Mononuclear cell (primary cell): Measurements from ENCODE around the gene CASP7. TPM values are rescaled to one million over a fixed set of nuclear protein-coding genes. Genes with fewer than 3 reads are reported as not detected.
"Not testable (repeated sequence)": the region's sequence is repeated elsewhere in the genome, so short reads cannot be mapped to it uniquely, and the experiment has no call there.

Experiments
- H3K27me3 ChIP-seq: 2 replicates; pipeline ENCODE4 v1.6.0; 2011; ENCODE audit warnings: low read length, control low read depth; ENCODE audit not compliant: insufficient read depth
- H3K4me1 ChIP-seq: 2 replicates; pipeline ENCODE4 v1.5.1; 2011; ENCODE audit warnings: mild to moderate bottlenecking, low read length, control low read depth; ENCODE audit not compliant: insufficient read depth
- H3K4me3 ChIP-seq: 2 replicates; pipeline ENCODE4 v1.5.1; 2011; ENCODE audit warnings: mild to moderate bottlenecking, low read length, moderate library complexity
- H3K9me3 ChIP-seq: 2 replicates; pipeline ENCODE4 v1.5.1; 2011; ENCODE audit warnings: low read depth, mild to moderate bottlenecking, control low read depth, low read length
- total RNA-seq: library from RNA; depleted of rRNA; stranded (reverse); fragments of >200 nt; gene quantifications from one replicate; pipeline ENCODE4 v1.2.3, GENCODE V29; 2012

Gene CASP7
- total RNA-seq, 1 donor, result 21.3 TPM

DNA sequence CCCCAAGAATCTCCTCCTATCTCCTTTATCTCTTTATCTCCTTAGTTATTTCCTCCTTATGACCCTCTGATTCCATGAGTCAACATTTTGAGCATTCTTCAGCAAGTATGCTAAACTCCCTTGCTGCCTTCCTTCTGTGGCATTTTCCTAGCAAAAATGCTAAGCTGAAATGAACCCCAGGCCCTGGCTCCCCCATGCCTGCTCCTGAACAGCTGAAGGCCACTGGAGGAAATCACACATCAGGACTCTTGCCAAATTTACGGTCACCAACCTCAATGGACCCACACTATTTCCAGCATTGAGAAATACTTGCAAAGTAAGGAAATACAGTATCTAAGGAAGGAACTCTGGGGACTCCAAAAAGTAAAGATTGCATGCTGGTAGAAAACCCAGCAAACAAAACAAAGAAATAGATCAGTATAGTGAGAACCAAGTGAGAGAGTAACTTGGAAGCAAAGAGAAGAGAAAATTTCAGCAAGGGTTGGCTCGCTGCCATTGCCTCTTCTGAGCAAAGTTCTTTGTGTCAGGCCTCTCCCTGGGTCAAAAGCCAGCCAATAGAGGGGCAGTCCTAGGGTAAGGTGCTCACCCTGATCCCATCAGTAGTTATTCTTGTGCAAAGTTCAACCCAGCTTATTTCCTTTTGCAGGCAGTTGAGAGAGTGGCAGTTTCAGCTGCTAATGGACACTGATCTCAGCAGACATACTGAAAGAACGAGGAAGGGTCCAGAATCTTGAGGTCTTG, 66.7 kb downstream of the CASP7 start:
- no peaks in the 10 kb centered on the region for H3K9me3 ChIP-seq
- H3K27me3 ChIP-seq, result no peaks in the 10 kb centered on the region
- H3K4me3 ChIP-seq, result no peak overlapping the region
- H3K4me1 ChIP-seq, result no peaks in the 10 kb centered on the region

DNA sequence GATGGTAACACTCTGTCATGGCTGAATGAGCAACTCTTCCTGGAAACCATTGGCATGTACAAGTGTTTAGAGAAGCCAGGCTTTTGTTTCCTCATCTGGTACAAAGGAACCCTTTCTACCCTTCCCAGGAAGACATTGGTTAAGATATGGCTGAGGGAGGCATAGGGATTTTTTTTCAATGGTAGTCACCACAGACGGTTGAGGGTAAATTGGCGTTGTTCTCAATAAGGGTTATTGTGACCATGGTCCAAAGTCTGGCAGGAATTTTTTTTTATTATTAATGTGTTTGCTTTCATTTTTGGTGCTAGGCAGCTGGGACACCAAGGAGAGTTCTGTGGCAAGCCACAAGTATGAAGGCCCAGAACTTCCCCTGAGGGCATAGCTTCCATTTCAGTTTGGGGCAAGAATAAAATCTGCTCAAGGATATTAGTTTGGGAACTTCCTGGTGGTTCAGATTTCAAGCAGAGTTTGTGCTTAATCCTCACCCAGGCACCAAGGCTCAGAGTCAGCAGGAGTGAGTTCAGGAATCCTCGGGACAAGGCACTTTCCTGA, 71.5 kb downstream of the CASP7 start, which contains the start of gene PLEKHS1:
Gene PLEKHS1 (plus strand): TSS at position 502 of the 552 bp plus-strand sequence. CDS start 3,596 bp downstream, outside the sequence.
- no peaks in the 10 kb centered on the region for H3K9me3 ChIP-seq
- H3K27me3 ChIP-seq, result no peaks in the 10 kb centered on the region
- no peak within 1 kb of the TSS for H3K4me3 ChIP-seq
- no peaks in the 10 kb centered on the region for H3K4me1 ChIP-seq

DNA sequence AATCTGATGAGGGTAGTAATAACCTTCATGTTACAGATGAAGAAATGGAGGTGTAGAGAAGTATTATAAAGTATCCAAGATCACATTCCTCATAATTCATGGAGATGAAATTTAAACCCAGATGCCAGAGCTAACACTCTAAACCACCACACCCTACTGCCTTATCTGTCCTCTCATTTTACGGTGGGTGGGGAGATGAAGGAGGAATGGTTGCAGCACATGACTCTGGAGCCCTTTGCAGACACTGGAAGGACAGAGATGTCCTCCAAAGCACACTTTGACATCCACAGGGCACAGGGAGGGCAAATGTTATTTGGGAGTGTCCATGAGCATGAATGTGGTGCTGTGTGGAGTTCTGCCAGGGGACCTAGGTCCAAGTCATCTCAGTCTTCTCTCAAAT, 72.8 kb downstream of the CASP7 start:
- Histone ChIP-seq H3K9me3 (no peaks in the 10 kb centered on the region), H3K4me1 (no peaks in the 10 kb centered on the region), H3K27me3 (no peaks in the 10 kb centered on the region), H3K4me3 (no peak overlapping the region)

DNA sequence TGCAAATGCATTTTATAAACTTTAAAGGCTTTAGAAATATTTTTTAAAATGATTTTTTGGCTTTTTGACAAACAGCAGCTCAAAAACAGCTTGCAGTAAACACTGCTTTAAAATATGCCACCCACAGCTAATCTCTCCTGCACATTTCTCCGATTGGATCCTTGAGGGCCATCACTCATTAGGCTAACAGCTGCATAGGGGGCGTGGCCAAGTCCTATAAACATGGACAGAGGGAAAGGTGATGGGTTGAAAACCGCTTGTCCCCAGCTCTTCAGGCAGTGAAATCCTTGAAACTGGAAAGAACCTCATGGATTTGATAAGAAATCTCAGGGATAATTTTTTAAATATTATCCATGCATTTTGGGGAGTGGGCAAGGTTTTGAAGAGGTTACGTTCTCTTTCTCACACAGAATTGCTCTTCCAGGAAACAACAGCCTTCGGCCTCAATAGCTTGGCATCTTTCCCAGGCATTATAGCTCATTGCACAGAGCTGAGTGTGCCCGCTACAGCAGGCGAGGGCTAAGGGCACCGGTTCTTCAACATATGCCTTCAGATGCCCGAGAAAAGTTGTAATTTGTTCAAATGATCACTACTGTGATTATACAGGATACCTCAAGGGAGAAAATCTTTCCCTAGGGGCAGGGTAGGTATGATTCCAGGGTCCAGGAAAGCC, 73.4 kb downstream of the CASP7 start:
- H3K27me3 ChIP-seq, result no peaks in the 10 kb centered on the region

DNA sequence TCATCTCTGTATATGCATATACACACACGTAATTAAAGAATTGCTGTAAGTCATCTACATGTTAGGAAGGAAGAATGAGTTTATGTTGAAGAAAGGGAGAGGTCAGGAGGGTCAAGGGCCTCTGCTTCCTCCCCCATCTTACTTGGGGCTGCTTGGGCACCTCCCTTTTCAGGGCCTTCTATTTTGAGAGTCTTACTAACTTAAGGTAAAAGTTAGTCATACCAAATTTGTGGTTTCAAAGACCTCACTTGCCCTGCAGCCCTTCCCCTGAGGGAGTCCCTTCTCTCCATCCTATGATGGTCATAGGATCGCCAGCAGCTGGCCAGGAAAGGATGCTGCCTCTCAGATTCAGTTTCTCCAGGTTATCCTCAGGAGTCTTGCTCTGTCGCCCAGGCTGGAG, 74.4 kb downstream of the CASP7 start:
- Histone ChIP-seq H3K9me3 (no peaks in the 10 kb centered on the region), H3K4me3 (no peak overlapping the region), H3K4me1 (no peaks in the 10 kb centered on the region), H3K27me3 (no peaks in the 10 kb centered on the region)

More for the DNA sequence above, 73.4 kb downstream of the CASP7 start:
- Histone ChIP-seq H3K4me3 (no peak overlapping the region), H3K4me1 (no peaks in the 10 kb centered on the region), H3K9me3 (no peaks in the 10 kb centered on the region)

DNA sequence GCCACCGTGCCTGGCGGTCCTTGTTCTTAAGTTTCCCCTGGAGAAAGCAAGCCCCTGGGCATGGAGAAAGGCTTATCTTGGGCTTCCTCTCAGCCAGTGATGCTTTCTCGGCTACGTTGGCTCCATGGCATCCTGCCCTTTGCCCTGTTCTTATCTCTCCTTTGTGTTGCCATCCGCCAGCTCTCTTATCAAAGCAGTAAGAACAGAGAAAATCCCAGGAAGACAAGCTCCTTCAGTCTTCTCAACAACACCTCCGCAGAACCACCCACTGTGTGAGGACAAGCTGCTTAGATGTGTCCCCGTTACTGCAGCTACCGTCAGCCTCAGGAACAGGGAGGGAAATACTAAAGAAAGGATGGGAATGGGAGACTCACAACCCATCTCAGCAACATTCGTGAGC, 75.1 kb downstream of the CASP7 start:
- H3K4me3 ChIP-seq, result no peak overlapping the region
- H3K4me1 ChIP-seq, result no peaks in the 10 kb centered on the region
- H3K9me3 ChIP-seq, result no peaks in the 10 kb centered on the region
- H3K27me3 ChIP-seq, result no peaks in the 10 kb centered on the region

DNA sequence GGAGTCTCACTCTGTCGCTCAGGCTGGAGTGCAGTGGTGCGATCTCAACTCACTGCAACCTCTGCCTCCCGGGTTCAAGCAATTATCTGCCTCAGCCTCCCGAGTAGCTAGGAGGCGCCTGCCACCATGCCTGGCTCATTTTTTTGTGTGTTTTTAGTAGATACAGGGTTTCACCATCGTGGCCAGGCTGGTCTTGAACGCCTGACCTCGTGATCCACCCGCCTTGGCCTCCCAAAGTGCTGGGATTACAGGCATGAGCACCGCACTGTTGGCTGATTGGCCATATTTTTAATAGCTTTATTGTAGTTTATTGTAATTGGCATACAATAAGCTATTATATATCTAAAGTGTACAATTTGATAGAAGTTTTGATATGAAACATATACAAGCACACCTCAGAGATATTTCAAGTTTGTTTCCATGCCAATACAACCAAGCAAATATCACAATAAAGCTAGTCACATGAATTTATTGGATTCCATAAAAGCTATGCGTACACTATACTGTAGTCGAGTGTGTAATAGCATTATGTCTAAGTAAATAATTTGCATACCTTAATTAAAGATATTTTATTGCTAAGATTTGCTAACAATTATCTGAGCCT, 77.3 kb downstream of the CASP7 start:
- no peaks in the 10 kb centered on the region for H3K9me3 ChIP-seq
- peaks cover 3% of the 10 kb centered on the region for H3K27me3 ChIP-seq
- no peaks in the 10 kb centered on the region for H3K4me1 ChIP-seq
- H3K4me3 ChIP-seq, result no peak overlapping the region

DNA sequence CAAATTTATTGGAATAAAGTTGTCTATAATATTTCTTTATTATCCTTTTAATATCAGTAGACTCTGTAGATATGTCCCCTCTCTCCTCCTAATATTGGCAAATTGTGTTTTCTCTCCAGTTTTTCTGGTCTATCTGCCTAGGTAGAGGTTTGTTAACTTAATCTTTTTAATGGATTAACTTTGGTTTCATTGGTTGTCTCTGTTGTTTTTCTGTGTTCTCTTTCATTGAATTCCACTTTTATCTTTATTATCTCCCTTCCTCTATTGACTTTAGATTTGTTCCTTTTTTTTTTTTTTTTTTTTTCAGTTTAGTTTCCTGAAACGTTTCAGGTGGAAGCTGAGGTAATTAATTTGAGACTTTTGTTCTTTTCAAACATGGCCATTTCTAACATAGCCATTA, 82.4 kb downstream of the CASP7 start:
- peaks cover 7% of the 10 kb centered on the region for H3K9me3 ChIP-seq
- no peaks in the 10 kb centered on the region for H3K4me1 ChIP-seq
- peaks cover 12% of the 10 kb centered on the region for H3K27me3 ChIP-seq
- H3K4me3 ChIP-seq, result no peak overlapping the region

DNA sequence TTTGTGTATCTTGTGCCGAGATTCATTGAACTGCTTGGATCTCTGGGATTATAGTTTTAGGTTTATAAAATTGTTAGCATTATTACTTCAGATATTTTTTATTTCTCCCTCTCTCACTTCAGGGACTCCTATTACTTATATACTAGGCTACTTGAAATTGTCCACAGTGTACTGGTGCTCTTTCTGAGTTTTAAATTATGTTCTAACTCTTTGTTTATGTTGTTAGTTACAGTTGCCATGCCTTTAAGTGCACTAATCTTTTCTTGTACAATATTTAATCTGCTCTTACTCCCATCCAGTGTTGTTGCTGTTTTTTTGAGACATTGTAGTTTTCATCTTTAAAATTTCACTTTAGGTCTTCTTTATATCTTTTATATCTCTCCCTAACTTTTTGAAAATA, 84.9 kb downstream of the CASP7 start:
- Histone ChIP-seq H3K4me3 (no peak overlapping the region), H3K9me3 (peaks cover 7% of the 10 kb centered on the region), H3K27me3 (peaks cover 15% of the 10 kb centered on the region), H3K4me1 (no peaks in the 10 kb centered on the region)

DNA sequence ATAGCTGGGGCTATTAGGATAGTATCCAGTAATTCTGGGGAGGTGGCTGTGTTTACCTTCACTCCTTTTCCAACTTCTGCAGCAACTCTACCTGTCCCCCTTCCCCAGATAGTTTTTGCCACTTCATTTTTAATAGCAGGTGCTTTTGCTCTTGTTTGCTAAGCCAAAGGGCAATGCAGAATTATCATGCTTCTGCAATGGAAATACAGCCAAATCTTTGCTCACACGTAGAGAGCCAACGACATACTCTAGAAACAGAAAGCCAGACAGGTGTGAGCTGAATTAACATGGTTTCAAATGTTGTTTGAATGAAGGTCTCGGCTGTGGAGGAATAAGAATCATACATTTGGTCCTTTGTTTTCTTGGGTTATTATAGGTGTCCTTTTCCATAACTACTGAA, 86.2 kb downstream of the CASP7 start:
- Histone ChIP-seq H3K9me3 (peaks cover 7% of the 10 kb centered on the region), H3K4me3 (no peak overlapping the region), H3K27me3 (peaks cover 14% of the 10 kb centered on the region), H3K4me1 (no peaks in the 10 kb centered on the region)

DNA sequence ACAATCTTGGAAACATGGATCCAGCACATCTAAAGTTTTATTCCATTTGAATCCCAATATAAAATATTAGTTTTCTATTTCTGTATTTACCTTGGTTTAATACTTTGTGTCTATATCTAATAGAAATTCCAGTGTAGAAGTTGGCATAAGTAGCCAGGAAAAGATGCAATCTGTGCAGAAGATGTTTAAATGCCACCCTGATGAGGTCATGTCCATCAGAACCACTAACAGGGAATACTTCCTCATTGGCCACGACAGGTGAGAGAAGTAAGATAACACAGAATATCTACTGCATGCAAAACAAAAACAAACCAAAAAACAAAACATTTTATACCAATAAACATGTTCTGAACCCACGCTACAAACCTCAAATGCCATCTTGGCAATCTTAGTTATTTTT, 87.5 kb downstream of the CASP7 start:
- Histone ChIP-seq H3K4me3 (no peak overlapping the region), H3K4me1 (no peaks in the 10 kb centered on the region), H3K9me3 (peaks cover 7% of the 10 kb centered on the region), H3K27me3 (peaks cover 12% of the 10 kb centered on the region)

DNA sequence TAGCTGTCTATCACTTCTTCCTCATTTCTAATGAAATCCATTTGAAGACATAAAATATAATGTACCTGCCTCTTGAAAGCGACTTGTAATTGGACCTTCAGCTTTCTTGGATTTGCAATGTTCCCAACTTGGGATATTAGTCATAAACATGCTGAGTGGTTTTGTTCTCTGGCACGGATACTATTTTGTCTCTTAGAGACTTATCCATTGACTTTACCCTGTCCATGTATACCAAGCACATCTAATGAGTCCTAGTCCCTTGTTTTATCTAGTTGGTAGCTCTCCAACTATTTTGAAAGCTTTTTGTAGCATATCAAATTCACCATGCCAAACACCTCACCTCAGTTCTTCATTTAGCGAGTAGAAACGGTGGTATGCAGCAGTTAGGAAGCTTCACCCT, 90.6 kb downstream of the CASP7 start:
- no peaks in the 10 kb centered on the region for H3K4me1 ChIP-seq
- no peaks in the 10 kb centered on the region for H3K9me3 ChIP-seq
- H3K27me3 ChIP-seq, result peaks cover 7% of the 10 kb centered on the region
- no peak overlapping the region for H3K4me3 ChIP-seq

DNA sequence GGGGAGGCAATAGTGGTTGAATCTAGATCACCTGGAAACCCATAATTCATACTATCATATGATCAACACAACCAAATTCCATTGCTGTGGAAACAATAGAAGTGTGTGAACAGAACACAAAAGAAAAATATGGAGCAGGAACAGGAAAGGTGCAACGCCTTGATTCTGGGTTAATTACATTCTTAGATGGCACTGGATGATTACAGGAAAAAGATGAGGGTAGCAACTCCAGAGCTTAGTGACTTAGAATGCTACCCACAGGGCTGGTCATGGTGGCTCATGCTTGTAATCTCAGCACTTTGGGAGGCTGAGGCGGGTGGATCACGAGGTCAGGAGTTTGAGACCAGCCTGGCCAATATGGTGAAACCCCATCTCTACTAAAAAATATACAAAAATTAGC, 91.4 kb downstream of the CASP7 start:
- not testable (repeated sequence) for H3K9me3 ChIP-seq, H3K27me3 ChIP-seq, H3K4me1 ChIP-seq, H3K4me3 ChIP-seq

DNA sequence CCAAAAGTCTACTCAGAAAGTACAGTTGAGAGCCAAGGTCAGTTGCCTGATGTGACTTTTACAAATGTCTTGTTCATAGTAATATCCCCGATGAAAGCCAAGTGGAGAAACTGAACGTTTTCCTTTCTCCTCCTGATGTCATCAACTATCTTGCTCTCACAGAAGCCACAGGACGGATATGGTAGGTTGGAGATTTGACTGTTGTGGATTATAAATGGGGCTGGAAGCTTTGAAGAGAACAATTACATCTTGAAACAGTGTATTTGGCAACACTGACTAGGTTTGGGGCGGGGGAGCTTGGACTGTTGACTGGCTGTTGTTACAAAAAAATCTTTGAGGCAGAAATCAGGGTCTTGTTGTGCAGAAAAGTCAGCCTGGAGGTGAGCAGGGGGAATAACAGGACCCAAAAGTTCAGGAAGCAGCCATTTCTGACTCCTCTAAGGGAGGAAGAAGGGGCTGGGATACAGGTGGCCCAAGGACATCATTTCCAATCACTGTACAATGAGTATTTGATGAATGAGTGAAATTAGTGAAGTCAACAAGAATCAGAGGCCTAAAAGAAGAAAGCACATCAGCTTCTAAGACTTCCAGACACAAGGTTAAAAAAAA, 96.1 kb downstream of the CASP7 start:
- no peaks in the 10 kb centered on the region for H3K27me3 ChIP-seq
- no peaks in the 10 kb centered on the region for H3K9me3 ChIP-seq
- no peak overlapping the region for H3K4me3 ChIP-seq
- H3K4me1 ChIP-seq, result no peaks in the 10 kb centered on the region

DNA sequence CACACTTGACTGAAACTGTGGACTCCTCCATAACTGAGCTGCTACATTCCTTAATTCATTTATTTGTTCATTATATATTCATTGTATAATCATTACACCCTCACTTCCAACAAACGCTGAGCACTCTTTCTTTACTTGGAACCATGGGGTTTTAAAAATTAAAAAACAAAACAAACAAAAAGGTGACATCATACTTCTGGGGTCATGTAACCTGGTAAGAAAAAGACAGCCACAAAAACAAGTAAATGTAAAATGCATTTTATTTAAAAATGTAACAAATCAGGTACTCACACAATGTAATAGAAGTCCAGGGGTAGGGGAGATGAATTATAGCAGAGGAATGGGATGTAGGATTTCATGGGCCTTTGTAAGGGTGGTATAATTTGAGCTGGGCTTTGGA, 96.8 kb downstream of the CASP7 start:
- no peaks in the 10 kb centered on the region for H3K9me3 ChIP-seq

More for the DNA sequence above, 96.8 kb downstream of the CASP7 start:
- Histone ChIP-seq H3K4me3 (no peak overlapping the region), H3K27me3 (no peaks in the 10 kb centered on the region), H3K4me1 (no peaks in the 10 kb centered on the region)
